ENCODE measurements around the gene ENTREP3.

The ENTREP3 gene

GRCh38 chr1:155277902-155278688 is 22.8 kb upstream of the ENTREP3 start:
- DNase-seq: peak; percentile 87

GRCh38 chr1:155277070-155277901 is 22.0 kb upstream of the ENTREP3 start, which contains the start of gene HCN3:
Gene HCN3 (plus strand): TSS chr1:155277463. CDS start chr1:155277591, 128 bp downstream.
- DNase-seq: peak; percentile 100

DNA sequence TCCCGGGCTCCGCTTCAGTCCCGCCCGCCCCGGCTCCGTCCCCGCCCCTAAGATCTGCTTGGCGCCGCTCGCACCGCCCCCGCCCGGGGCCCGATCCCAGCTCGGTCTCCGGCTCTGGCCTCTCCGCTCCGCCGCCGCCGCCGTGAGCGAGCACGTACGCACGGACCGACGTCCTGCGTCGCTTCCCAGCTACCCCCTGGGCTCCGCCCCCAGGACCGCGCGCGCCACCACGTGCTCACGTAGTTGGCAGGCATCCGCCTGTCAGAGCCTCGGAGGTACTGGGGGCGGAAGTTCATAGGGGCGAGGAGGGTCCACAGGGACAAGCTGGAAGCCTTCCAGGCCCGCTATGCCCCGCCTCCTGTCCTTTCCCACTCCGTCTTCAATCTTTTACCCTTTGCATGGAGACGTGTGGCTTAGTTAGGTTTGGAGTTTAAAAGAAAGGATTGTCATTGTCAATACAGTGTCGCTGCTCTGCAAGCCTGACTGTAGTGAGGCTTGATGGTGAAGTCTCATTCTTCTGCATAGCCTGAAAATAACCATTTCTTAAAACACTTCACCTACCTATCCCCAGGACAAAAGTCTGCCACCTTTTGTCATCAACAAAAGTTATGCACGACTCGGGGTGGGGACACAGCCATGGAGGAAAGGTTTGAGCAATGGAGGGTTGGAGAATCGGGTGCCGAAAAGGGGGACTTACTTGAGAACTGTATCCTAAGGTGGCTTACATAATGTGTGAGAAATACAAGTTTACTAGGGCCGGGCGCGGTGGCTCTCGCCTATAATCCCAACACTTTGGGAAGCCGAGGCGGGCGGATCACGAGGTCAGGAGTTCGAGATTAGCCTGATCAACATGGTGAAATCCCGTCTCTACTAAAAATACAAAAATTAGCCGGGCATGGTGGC is 18.3 kb upstream of the ENTREP3 start, which contains the start of gene CLK2:
Gene CLK2 (minus strand): TSS at position 162 of the 903 bp plus-strand sequence. CDS start 2,527 bp downstream, outside the sequence.
- DNase-seq: peak; percentile 100

DNA sequence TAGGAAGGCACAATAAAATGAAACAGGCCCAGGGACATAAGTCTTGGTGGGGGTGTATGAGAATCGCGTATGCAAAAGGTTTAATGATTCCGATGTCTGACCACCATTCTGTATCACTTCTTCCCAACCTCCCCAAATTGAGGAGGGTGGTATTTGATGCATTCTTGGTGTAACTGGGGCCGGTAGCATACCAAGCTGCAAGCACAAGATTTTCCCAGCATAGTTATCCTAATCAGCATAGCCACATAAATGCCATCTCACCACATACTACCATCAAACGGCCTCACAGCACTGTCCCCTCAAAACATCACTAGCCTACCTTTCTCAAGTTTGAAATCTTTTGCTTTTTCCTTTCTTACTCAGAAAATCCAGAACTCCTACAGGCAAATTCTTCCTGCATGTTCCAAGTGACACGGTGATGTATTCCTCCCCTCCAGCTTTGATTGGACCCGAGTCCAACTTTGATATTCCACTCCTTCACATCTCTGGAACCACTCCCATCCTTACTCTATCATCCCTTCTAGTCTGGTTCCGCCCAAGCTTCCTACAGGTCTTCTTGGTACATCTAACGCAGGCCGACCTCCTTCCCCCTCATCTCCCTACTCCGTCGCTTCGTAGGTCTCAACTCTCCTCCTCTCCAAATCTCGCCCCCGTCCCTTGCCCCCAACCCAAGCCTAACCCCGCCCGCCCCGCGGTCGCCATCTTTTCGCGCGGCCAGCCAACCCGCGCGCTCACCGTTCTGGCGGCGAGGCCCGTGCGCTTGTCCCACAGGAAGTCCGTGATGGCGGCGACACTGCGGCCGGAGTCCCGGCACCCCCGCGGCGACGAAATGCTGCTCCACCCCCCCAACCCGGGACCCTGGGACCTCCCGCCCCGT is 17.4 kb upstream of the ENTREP3 start:
- DNase-seq: peak; percentile 87

DNA sequence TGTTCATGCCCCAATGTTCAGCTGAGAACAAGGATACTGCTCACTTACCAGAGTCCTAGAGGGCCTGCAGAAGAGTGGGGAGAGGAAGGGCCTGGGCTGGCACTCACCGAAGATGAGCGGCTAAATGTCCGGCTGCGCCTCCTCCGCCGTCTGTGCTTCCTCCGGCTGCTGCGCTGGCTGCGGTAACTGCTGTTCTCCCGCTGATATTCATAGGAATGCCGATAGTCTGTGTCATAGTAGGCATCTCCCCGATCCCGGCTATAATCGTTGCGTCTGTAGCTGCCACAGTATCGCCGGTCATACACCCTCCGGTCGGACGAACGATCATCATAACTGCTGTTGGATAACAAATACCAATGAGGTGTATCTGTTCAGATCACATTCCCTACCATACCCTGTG is 14.1 kb upstream of the ENTREP3 start:
- no peak for DNase-seq

GRCh38 chr1:155268630-155269029 is 13.3 kb upstream of the ENTREP3 start:
- no peak for DNase-seq

DNA sequence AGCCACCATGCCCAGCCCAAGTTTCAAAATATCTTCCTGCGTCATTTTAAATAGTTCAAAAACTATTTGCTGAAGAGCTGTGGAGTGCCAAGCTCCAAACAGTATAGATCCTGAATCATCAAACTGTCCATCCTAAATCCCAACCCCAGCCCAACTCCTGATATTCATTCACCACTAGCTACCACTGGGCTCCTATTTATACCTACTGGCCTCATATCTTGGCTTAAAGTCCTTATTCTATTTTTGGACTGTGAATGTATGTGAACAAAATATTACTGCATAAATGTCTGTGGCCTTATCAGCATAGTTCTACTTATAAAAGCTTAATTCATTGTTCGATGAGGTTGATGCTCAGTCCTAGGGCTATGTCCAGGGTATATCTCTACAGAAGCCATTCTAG is 12.1 kb upstream of the ENTREP3 start:
- DNase-seq: no peak

GRCh38 chr1:155266553-155266952 is 11.3 kb upstream of the ENTREP3 start:
- no peak for DNase-seq

- DNase-seq: no peak
Observed at GRCh38 chr1:155263067-155263466, 7.8 kb upstream of the ENTREP3 start.

GRCh38 chr1:155261852-155262673 is 6.8 kb upstream of the ENTREP3 start, which contains the start of gene SCAMP3:
Gene SCAMP3 (minus strand): TSS chr1:155262360. CDS start chr1:155262151, 209 bp downstream.
- peak; percentile 100 for DNase-seq

GRCh38 chr1:155261493-155261851 is 6.2 kb upstream of the ENTREP3 start:
- DNase-seq: no peak

DNA sequence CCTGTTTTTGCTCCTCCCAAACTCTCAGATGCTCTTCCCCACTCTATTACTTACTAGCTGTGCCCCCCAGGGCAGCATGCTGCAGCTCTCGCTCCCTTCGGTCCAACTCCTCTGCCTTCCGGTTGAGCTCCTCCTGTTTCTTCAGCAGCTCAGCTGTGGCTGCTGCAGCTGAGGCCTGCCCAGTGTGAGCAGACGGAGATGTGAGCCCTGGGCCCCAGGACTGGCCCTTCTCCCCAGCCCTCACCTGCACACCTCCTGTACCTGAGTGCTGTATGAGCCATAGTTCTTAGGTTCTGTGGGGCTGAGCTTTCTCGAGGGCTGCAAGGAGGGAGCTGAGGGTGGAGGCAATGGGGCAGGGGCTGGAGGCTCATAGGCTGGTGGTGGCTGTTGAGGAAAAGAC is 5.0 kb upstream of the ENTREP3 start:
- no peak for DNase-seq

GRCh38 chr1:155256058-155256852 is 972 bp upstream of the ENTREP3 start:
- DNase-seq: no peak

DNA sequence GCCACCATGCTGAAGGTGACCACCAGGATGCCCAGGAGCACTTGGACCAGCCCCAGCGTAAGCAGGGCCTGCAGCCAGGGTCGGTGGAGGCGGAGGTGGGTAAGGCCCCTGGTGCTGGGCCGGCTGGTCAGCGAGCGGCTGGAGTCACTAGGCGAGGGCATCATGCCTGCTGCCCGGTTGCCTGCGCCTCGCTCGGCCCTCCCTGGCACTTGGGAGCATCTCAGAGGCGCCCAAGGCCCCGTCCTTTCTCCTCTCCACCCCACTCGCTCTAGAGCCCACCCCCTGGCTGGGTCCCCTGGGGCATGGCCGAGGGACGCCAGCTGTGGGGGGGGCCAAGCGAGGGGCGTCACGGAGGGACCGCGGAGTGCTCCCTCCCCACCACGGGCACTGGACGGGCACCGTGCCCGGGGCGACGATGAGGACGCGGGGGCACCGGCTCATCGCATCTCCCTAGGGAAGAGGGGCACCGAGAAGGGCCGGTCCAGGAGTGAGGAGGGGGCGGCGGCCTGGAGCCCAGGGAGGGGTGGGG is 505 bp downstream of the ENTREP3 start:
- peak; percentile 73 for DNase-seq

- DNase-seq: peak; percentile 52
Observed at GRCh38 chr1:155254228-155254713, 1.0 kb downstream of the ENTREP3 start.

- no peak for DNase-seq
Observed at GRCh38 chr1:155253797-155254196, 1.5 kb downstream of the ENTREP3 start.

GRCh38 chr1:155253208-155253607 is 2.1 kb downstream of the ENTREP3 start:
- peak; percentile 51 for DNase-seq

- no peak for DNase-seq
Observed at GRCh38 chr1:155251566-155251965, 3.7 kb downstream of the ENTREP3 start.

Measured in NCI-H82 (cell line).